Left lung (tissue), 10 donors: ENCODE results near the gene USF1. TPM values are rescaled to one million over a fixed set of nuclear protein-coding genes. Genes with fewer than 3 reads are reported as not detected.

Source experiments
- ATAC-seq: fragments of 200-7000 bp; cut with Tn5 transposase; one replicate; pipeline ENCODE4 v1.9.1; 2020; ENCODE audit warnings: moderate library complexity
- DNase-seq, 4 donors: peaks; one replicate each; pipeline ENCODE4 v3.0.0-alpha.2; 2013 to 2020
- H3K27ac ChIP-seq, 2 donors: fragments of 200-600 bp; sonication (generic) in 1 of 2; one replicate each; pipeline versions ENCODE4 v1.5.0 to v1.8.0; 2020 to 2021
- H3K27me3 ChIP-seq, 2 donors: fragments of 200-600 bp; sonication (generic) in 1 of 2; one replicate each; pipeline versions ENCODE4 v1.5.0 to v1.8.0; 2020 to 2021
- H3K36me3 ChIP-seq, 2 donors: fragments of 200-600 bp; sonication (generic) in 1 of 2; one replicate each; pipeline versions ENCODE4 v1.5.0 to v1.8.0; 2020 to 2021
- H3K4me1 ChIP-seq, 2 donors: fragments of 200-600 bp; one replicate each; pipeline ENCODE4 v1.8.0; 2021
- H3K4me3 ChIP-seq, 2 donors: fragments of 200-600 bp; sonication (generic) in 1 of 2; one replicate each; pipeline versions ENCODE4 v1.5.0 to v1.8.0; 2020 to 2021; ENCODE audit warnings: mild to moderate bottlenecking in 1 of 2
- H3K9me3 ChIP-seq, 2 donors: fragments of 200-600 bp; sonication (generic) in 1 of 2; one replicate each; pipeline versions ENCODE4 v1.5.0 to v1.8.0; 2020 to 2021
- intact Hi-C, 2 donors: fragments of 100-400 bp; cut with DNase I; formaldehyde crosslinking; loops; one replicate each; pipeline versions ENCODE4 v1.11.2 to v1.14.2; 2022
- polyA plus RNA-seq, 6 donors: library from polyadenylated mRNA; unstranded; fragments of 120-200 nt; gene quantifications; one replicate each; pipeline ENCODE4 v1.2.1, GENCODE V29; 2013; ENCODE audit not compliant: insufficient read length in 6 of 6
- total RNA-seq, 2 donors: library from RNA; stranded (reverse); fragmentation: NEBNext Ultra II Directional; extraction: Animal tissue kit (Norgen Biotek cat#: 25700); gene quantifications; one replicate each; pipeline ENCODE4 v1.2.1, GENCODE V29; 2021
- TF ChIP-seq, protein P1 (sequence below), 2 donors: fragments of 200-600 bp; sonication (generic) in 1 of 2; IDR thresholded peaks; one replicate each; pipeline versions ENCODE4 v1.5.0 to v1.8.0; 2021; ENCODE audit warnings: antibody characterized with exemption in 2 of 2
- donor health status: DM: no; HTN: yes; CAD: no.
- donor health status: DM: no; HTN: no; CAD: no.

USF1 gene
- total and polyA plus RNA-seq, 8 donors: 56.1 to 75.4 (median 66.5) TPM

DNA sequence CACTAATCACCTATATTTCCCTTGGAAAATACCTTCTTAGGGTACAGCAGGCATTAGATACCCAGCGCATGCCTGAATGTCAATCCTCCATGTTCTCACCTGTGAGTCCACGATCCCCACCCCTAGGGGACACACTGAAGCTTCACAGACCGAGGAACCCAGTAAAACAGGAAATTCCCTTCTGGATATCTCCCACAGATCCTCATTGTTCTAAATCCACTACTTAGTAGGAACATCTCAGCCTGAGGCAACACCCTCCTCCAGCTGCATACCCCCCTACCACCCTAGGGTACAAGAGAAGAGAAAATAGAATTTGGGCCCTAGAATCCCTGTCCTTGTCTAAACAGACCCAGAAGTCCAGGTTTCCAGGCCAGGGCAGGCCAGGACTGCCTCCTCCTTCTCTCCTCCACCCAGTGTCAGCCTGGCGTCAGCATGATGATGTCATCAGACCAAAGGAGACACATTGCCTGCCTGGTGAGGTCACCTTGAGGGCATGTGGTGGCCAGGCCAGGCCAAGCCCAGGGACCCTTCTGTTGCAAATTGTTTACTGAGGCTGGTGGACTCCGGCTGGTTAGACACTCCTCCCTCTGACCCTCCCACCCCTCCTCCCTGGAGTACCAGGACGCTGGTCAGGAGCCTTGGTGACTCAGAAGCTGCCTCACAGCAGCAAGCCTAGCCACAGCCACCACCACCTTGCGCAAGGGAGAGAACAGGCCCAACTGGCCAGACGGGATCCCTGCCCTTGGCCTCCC is 37.4 kb upstream of the USF1 start:
- no peak overlapping the region for H3K4me3 ChIP-seq
- DNase-seq: peak in 3 of 4 donors; percentile 85 to 96 (median 95)
- intact Hi-C loops: no loop called here
- no peaks in the 10 kb centered on the region for H3K36me3 ChIP-seq
- H3K27ac ChIP-seq: peak overlapping the region; percentile 65 to 68
- peaks cover 0 to 8% of the 10 kb centered on the region in 2 donors for H3K27me3 ChIP-seq
- TF ChIP-seq, protein P1, sequence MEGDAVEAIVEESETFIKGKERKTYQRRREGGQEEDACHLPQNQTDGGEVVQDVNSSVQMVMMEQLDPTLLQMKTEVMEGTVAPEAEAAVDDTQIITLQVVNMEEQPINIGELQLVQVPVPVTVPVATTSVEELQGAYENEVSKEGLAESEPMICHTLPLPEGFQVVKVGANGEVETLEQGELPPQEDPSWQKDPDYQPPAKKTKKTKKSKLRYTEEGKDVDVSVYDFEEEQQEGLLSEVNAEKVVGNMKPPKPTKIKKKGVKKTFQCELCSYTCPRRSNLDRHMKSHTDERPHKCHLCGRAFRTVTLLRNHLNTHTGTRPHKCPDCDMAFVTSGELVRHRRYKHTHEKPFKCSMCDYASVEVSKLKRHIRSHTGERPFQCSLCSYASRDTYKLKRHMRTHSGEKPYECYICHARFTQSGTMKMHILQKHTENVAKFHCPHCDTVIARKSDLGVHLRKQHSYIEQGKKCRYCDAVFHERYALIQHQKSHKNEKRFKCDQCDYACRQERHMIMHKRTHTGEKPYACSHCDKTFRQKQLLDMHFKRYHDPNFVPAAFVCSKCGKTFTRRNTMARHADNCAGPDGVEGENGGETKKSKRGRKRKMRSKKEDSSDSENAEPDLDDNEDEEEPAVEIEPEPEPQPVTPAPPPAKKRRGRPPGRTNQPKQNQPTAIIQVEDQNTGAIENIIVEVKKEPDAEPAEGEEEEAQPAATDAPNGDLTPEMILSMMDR (IDR thresholded peaks at IDR 0.05): no peak
- ATAC-seq: peak; percentile 95
- no peaks in the 10 kb centered on the region for H3K9me3 ChIP-seq
- H3K4me1 ChIP-seq: peaks cover 5 to 33% of the 10 kb centered on the region in 2 donors

GRCh38 chr1:161082483-161082882 is 36.7 kb upstream of the USF1 start:
- intact Hi-C loops: no loop called here
- Histone ChIP-seq H3K9me3 (no peaks in the 10 kb centered on the region), H3K27me3 (peaks cover 0 to 8% of the 10 kb centered on the region in 2 donors), H3K27ac (peak overlapping the region in 1 of 2 donors; percentile 65), H3K4me3 (no peak overlapping the region), H3K4me1 (peaks cover 5 to 33% of the 10 kb centered on the region in 2 donors), H3K36me3 (no peaks in the 10 kb centered on the region)
- no peak for DNase-seq
- TF ChIP-seq, protein P1 (IDR thresholded peaks at IDR 0.05): no peak
- ATAC-seq: no peak

DNA sequence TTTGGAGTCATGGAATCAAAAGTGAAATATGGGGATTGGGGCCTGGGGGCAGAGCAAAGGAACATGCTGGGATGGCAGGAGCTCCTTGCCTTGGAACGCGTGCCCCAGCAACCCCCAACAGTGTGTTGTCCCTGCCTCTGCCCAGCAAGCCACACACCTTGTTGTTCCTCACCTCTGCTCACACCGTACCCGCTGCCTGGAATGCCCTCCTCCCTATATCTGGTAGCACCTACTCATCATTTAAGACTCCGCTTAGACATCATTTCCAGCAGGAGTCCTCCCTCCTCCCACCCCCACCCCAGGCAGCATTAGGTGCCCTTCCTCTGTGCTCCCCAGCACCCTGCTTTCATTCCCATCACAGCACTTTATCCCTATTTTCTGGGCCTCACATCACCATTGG is 35.7 kb upstream of the USF1 start:
- DNase-seq (no peak), ATAC-seq (no peak)
- no peaks in the 10 kb centered on the region for H3K9me3 ChIP-seq
- intact Hi-C loops: no loop called here
- H3K4me1 ChIP-seq: peaks cover 5 to 33% of the 10 kb centered on the region in 2 donors
- H3K27ac ChIP-seq: no peak overlapping the region
- H3K27me3 ChIP-seq: peaks cover 0 to 8% of the 10 kb centered on the region in 2 donors
- TF ChIP-seq, protein P1 (IDR thresholded peaks at IDR 0.05): no peak
- no peaks in the 10 kb centered on the region for H3K36me3 ChIP-seq
- H3K4me3 ChIP-seq: no peak overlapping the region

- TF ChIP-seq, protein P1 (IDR thresholded peaks at IDR 0.05): no peak
- ATAC-seq (peak; percentile 1), DNase-seq (no peak)
- Histone ChIP-seq H3K27ac (no peak overlapping the region), H3K4me1 (peaks cover 5 to 33% of the 10 kb centered on the region in 2 donors), H3K9me3 (no peaks in the 10 kb centered on the region), H3K36me3 (no peaks in the 10 kb centered on the region), H3K27me3 (peaks cover 0 to 8% of the 10 kb centered on the region in 2 donors), H3K4me3 (no peak overlapping the region)
- intact Hi-C loops: no loop called here
Observed at GRCh38 chr1:161080441-161081405, 34.9 kb upstream of the USF1 start.
